Type B pancreatic cell (in vitro differentiated cells): ENCODE data around the gene SLC24A2. TPM values are rescaled to one million over a fixed set of nuclear protein-coding genes. Genes with fewer than 3 reads are reported as not detected.
"Not testable (repeated sequence)": the region's sequence is repeated elsewhere in the genome, so short reads cannot be mapped to it uniquely, and the experiment has no call there.

Experiments
- DNase-seq: peaks from one replicate; pipeline ENCODE4 v3.0.0; 2021; ENCODE audit warnings: mixed read lengths; ENCODE audit not compliant: unreplicated experiment; ENCODE audit errors: extremely low spot score
- H3K27ac Mint-ChIP-seq: 2 replicates; pipeline ENCODE4 v1.8.0; 2021; ENCODE audit warnings: mild to moderate bottlenecking, mixed read lengths
- H3K27me3 Mint-ChIP-seq: 2 replicates; pipeline ENCODE4 v1.8.0; 2021; ENCODE audit warnings: mixed read lengths
- H3K36me3 Mint-ChIP-seq: 2 replicates; pipeline ENCODE4 v1.8.0; 2021; ENCODE audit warnings: mixed read lengths
- H3K4me1 Mint-ChIP-seq: one replicate; pipeline ENCODE4 v1.8.0; 2021; ENCODE audit warnings: mixed read lengths; ENCODE audit not compliant: unreplicated experiment
- H3K4me3 Mint-ChIP-seq: 2 replicates; pipeline ENCODE4 v1.8.0; 2021; ENCODE audit warnings: mild to moderate bottlenecking, mixed read lengths
- H3K9me3 Mint-ChIP-seq: 2 replicates; pipeline ENCODE4 v1.8.0; 2021; ENCODE audit warnings: mixed read lengths
- CTCF ChIP-seq: fragments of 200-600 bp; sonication (generic); conservative IDR thresholded peaks from 2 replicates; pipeline ENCODE4 v1.5.0; 2021; ENCODE audit warnings: antibody characterized with exemption, mild to moderate bottlenecking
- long read RNA-seq: library from polyadenylated mRNA; unstranded; transcript quantifications from one replicate; pipeline ENCODE4 v2.0.0, GENCODE V29; 2020
- total RNA-seq: library from RNA; stranded (reverse); gene quantifications from 2 replicates; pipeline ENCODE4 v1.2.1, GENCODE V29; 2021; ENCODE audit warnings: low replicate concordance

SLC24A2 gene
- 0.12 and 0.72 TPM in 2 replicates for total RNA-seq
- long read RNA-seq = 0 reads

GRCh38 chr9:19788614-19789271 lies at the start of gene SLC24A2:
Gene SLC24A2, minus strand, starts transcription at chr9:19789037.
- no peak for TF ChIP-seq CTCF
- H3K27me3 Mint-ChIP-seq = peaks cover 87% of the 10 kb centered on the region

GRCh38 chr9:19833331-19833730 lies 44.5 kb upstream of the SLC24A2 start:
- not testable (repeated sequence) for H3K4me3 Mint-ChIP-seq, H3K4me1 Mint-ChIP-seq, DNase-seq, H3K27ac Mint-ChIP-seq, H3K27me3 Mint-ChIP-seq, H3K9me3 Mint-ChIP-seq, H3K36me3 Mint-ChIP-seq

More at GRCh38 chr9:19788614-19789271, at the start of gene SLC24A2:
- DNase-seq = no peak
- no peaks in the 10 kb centered on the region for H3K36me3 Mint-ChIP-seq
- no peak within 1 kb of the TSS for H3K27ac Mint-ChIP-seq
- no peaks in the 10 kb centered on the region for H3K4me1 Mint-ChIP-seq
- H3K9me3 Mint-ChIP-seq = no peaks in the 10 kb centered on the region
- H3K4me3 Mint-ChIP-seq = peak within 1 kb of the TSS; percentile 83

GRCh38 chr9:19830796-19831195 lies 42.0 kb upstream of the SLC24A2 start:
- DNase-seq = no peak
- Mint-ChIP-seq H3K27ac (no peak overlapping the region), H3K36me3 (no peaks in the 10 kb centered on the region), H3K27me3 (no peaks in the 10 kb centered on the region), H3K9me3 (no peaks in the 10 kb centered on the region), H3K4me1 (no peaks in the 10 kb centered on the region), H3K4me3 (no peak overlapping the region)
- no peak for TF ChIP-seq CTCF

- Mint-ChIP-seq H3K9me3 (no peaks in the 10 kb centered on the region), H3K27ac (no peak overlapping the region), H3K27me3 (no peaks in the 10 kb centered on the region), H3K36me3 (no peaks in the 10 kb centered on the region), H3K4me3 (no peak overlapping the region), H3K4me1 (no peaks in the 10 kb centered on the region)
- TF ChIP-seq CTCF = no peak
- no peak for DNase-seq
These were observed 39.8 kb upstream of the SLC24A2 start for GRCh38 chr9:19828576-19829109.

- no peak for DNase-seq
- H3K9me3 Mint-ChIP-seq = no peaks in the 10 kb centered on the region
These were observed 27.9 kb upstream of the SLC24A2 start for GRCh38 chr9:19816769-19817168.

More at GRCh38 chr9:19816769-19817168, 27.9 kb upstream of the SLC24A2 start:
- TF ChIP-seq CTCF = no peak
- H3K27me3 Mint-ChIP-seq = no peaks in the 10 kb centered on the region
- H3K27ac Mint-ChIP-seq = no peak overlapping the region
- H3K4me3 Mint-ChIP-seq = no peak overlapping the region
- no peaks in the 10 kb centered on the region for H3K4me1 Mint-ChIP-seq
- H3K36me3 Mint-ChIP-seq = no peaks in the 10 kb centered on the region
